RWPE1 (cell line): ENCODE measurements around the gene XXYLT1.

ENCODE experiments used
- CTCF ChIA-PET: fragments of 350-600 bp; sonication (Branson Sonifier 250); formaldehyde crosslinking; extraction: SDS; loops from one replicate; lab custom pipeline; 2021; lab: Yijun Ruan, JAX
- POLR2A ChIA-PET: fragments of 400-600 bp; formaldehyde crosslinking; extraction: SDS; loops from one replicate; lab custom pipeline; 2020; ENCODE audit warnings: antibody characterized with exemption; ENCODE audit not compliant: low non-redundant PET; lab: Yijun Ruan, JAX
- DNase-seq: peaks from one replicate; pipeline ENCODE4 v3.0.0; 2012; ENCODE audit warnings: low spot score
- H3K27ac ChIP-seq: fragments of 450-650 bp; 2 replicates; pipeline ENCODE4 v1.5.1; 2017
- CTCF ChIP-seq: fragments of 450-650 bp; conservative IDR thresholded peaks from 2 replicates; pipeline ENCODE4 v1.5.1; 2017; ENCODE audit warnings: low read depth, mild to moderate bottlenecking

Gene XXYLT1

GRCh38 chr3:195180490-195181112 lies 90.4 kb downstream of the XXYLT1 start:
- CTCF ChIA-PET, result interaction anchor here (0.7 kb wide), 1 partner anchor 1048 kb away, joined by 4 read pairs; no protein-coding TSS in a partner anchor
- no peak for DNase-seq
- TF ChIP-seq CTCF, result no peak
- no peak overlapping the region for H3K27ac ChIP-seq
- POLR2A ChIA-PET, result no interaction called here

DNA sequence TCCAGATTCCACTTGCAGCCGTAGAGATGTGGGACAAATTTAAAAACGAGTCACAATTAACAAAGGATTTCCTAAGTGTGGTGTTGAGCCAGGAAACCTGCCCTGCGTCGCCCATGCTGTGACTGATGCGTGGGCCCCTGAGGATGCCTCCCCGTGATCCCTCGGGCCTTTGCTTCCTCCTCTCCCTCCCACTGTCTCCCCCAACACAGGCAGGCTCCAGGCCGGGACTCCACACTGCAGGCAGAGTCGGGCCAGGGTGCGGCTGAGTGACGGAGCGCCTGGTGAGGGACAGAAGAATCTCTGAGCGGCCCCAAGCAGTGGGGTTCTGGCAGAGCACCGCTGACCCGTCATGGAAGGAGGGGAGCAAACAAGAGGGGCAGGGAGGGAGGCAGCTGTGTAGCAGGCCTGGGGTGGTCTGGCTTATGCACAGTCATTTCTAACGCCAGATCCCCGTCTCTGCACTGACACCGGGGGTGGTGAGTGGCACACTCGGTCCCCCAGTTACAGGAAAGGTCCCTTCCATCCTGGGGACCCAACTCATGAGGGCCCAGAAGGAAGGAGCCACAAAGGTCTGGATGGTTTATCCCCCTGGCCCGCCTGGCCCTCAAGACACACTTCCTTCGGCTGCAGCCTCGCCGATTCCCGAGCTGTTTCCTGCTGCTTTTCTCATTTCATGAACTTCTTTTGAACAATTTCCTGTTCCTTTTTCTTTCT lies 91.0 kb downstream of the XXYLT1 start:
- POLR2A ChIA-PET, result no interaction called here
- DNase-seq, result no peak
- CTCF ChIA-PET, result interaction anchor here (0.7 kb wide), 1 partner anchor 1047 kb away, joined by 4 read pairs; no protein-coding TSS in a partner anchor

DNA sequence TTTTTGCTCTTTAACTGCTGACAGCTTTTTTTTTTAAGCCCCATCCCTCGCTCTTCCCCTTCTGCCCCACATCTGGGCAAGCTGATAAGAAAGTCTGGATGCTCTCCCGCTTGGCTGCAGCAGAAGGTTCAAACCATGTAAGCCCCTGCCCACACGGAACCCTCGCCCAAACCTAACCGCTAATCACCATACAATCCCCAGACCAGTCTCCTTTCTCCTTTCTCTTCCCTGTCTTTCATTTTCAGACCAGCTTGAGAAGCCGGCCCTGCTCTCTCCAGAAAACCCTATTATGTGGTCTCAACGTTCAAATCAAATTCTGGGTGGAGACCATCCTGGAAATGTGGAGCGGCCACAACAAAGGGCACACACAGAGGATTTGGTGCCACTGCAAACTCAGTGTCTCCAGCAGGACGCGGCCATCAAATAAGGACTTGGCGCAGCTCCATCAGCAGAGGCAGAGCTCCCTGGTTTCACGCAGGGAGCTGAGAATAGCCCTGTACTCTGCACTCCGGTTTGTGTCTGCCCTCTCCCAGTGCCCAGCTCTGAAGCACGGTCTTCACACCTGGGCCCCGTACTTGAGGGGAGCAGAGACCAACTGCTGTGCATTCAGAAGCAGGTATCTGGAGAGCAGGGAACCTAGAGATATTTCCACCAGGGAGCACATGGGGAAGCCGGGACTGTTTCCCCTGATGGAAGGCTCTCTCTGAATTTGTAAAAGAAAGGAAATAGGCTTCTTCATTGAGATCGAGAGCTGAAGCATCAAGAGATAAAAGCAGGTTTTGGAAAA lies 92.6 kb downstream of the XXYLT1 start:
- TF ChIP-seq CTCF, result no peak
- CTCF ChIA-PET, result no interaction called here
- POLR2A ChIA-PET, result no interaction called here
- H3K27ac ChIP-seq, result no peak overlapping the region
- no peak for DNase-seq

More for the DNA sequence above, 91.0 kb downstream of the XXYLT1 start:
- no peak for TF ChIP-seq CTCF
- no peak overlapping the region for H3K27ac ChIP-seq

DNA sequence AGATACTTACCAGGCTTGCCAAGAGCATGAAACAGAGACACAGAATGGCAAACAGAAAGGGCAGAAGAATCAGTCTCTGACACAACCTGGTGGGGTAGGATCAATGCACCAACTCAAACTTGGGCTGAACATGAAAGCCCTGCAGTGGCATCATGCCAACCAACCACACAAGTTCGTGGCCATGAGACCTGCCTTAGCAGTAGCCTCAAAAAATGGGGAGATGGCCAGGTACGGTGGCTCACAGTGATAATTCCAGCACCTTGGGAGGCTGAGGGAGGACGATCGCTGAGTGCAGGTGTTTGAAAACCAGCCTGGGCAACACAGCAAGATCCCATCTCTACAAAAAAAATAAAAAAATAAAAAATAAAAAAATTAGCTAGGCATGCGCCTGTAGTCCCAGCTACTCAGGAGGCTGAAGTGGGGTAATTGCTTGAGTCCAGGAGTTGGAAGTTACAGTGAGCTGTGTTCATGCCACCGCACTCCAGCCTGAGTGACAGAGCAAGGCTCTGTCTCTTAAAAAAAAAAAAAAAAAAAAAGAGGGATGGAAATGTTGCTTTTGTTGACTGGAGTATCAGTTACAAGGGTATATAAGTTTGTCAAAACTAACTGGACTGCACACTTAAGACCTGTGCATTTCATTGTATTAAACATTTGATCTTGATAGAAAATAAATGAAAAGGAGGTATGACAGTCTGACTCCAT lies 93.4 kb downstream of the XXYLT1 start:
- DNase-seq, result no peak
- CTCF ChIA-PET, result no interaction called here
- no peak overlapping the region for H3K27ac ChIP-seq
- POLR2A ChIA-PET, result no interaction called here
- TF ChIP-seq CTCF, result no peak

- ChIA-PET CTCF (no interaction called here), POLR2A (no interaction called here)
- TF ChIP-seq CTCF, result no peak
- H3K27ac ChIP-seq, result no peak overlapping the region
- no peak for DNase-seq
Observed at GRCh38 chr3:195176776-195177175, 94.2 kb downstream of the XXYLT1 start.
